ENCODE measurements around the gene USF3.
A peak's percentile ranks its signal among the peaks of the same experiment; 100 is the strongest.

USF3 gene

GRCh38 chr3:113695786-113696645, at the start of gene USF3:
USF3 (minus strand) TSS chr3:113696642; CDS start chr3:113674878, 21,764 bp downstream.
- peak; percentile 70 for DNase-seq

GRCh38 chr3:113745756-113746547, 49.5 kb upstream of the USF3 start, which contains the start of gene NAA50:
NAA50 (minus strand) TSS chr3:113746249; CDS start chr3:113745949, 300 bp downstream.
- DNase-seq = peak; percentile 93

- DNase-seq = peak; percentile 82
Observed at GRCh38 chr3:113744941-113745755, 48.7 kb upstream of the USF3 start.

GRCh38 chr3:113743006-113743630, 46.7 kb upstream of the USF3 start:
- no peak for DNase-seq

GRCh38 chr3:113741620-113742019, 45.2 kb upstream of the USF3 start:
- no peak for DNase-seq

GRCh38 chr3:113741086-113741485, 44.6 kb upstream of the USF3 start:
- DNase-seq = no peak

- DNase-seq = peak; percentile 73
Observed at GRCh38 chr3:113736548-113737089, 40.2 kb upstream of the USF3 start.

- DNase-seq = no peak
Observed at GRCh38 chr3:113731694-113732093, 35.3 kb upstream of the USF3 start.

GRCh38 chr3:113730550-113730949, 34.1 kb upstream of the USF3 start:
- no peak for DNase-seq

- no peak for DNase-seq
Observed at GRCh38 chr3:113728661-113729060, 32.2 kb upstream of the USF3 start.

GRCh38 chr3:113721636-113722035, 25.2 kb upstream of the USF3 start:
- no peak for DNase-seq

GRCh38 chr3:113719758-113720157, 23.3 kb upstream of the USF3 start:
- DNase-seq = no peak

GRCh38 chr3:113719294-113719693, 22.9 kb upstream of the USF3 start:
- DNase-seq = no peak

- no peak for DNase-seq
Observed at GRCh38 chr3:113717818-113718217, 21.4 kb upstream of the USF3 start.

GRCh38 chr3:113717308-113717707, 20.9 kb upstream of the USF3 start:
- no peak for DNase-seq

- DNase-seq = no peak
Observed at GRCh38 chr3:113714702-113715101, 18.3 kb upstream of the USF3 start.

- no peak for DNase-seq
Observed at GRCh38 chr3:113712129-113712528, 15.7 kb upstream of the USF3 start.

- DNase-seq = no peak
Observed at GRCh38 chr3:113707835-113708234, 11.4 kb upstream of the USF3 start.

GRCh38 chr3:113698956-113699355, 2.5 kb upstream of the USF3 start:
- DNase-seq = peak; percentile 61

GRCh38 chr3:113698213-113698742, 1.8 kb upstream of the USF3 start:
- DNase-seq = no peak

GRCh38 chr3:113697500-113698090, 1.2 kb upstream of the USF3 start:
- peak; percentile 57 for DNase-seq
